Brain microvascular endothelial cell (primary cell): ENCODE measurements around the gene ENTPD8.

Source experiments
- DNase-seq: peaks from one replicate; pipeline ENCODE4 v3.0.0-alpha.2; 2020
- H3K27ac ChIP-seq: fragments of 250-450 bp; sonication (Bioruptor Pico); 2 replicates; pipeline ENCODE4 v1.5.1; 2020; ENCODE audit warnings: mild to moderate bottlenecking, moderate library complexity
- H3K27me3 ChIP-seq: fragments of 250-450 bp; sonication (Bioruptor Pico); replicated peaks from 2 replicates; pipeline ENCODE4 v1.5.1; 2020; ENCODE audit warnings: mild to moderate bottlenecking
- H3K36me3 ChIP-seq: fragments of 250-450 bp; sonication (Bioruptor Pico); replicated peaks from 2 replicates; pipeline ENCODE4 v1.5.1; 2020; ENCODE audit warnings: mild to moderate bottlenecking
- H3K4me3 ChIP-seq: 2 replicates; pipeline ENCODE4 v1.5.1; 2011; ENCODE audit warnings: low read depth, mild to moderate bottlenecking, control low read depth, low read length, moderate library complexity
- in situ Hi-C: cut with HindIII; loops from 2 replicates; pipeline ENCODE4 v1.10.0; 2017; ENCODE audit warnings: low sequenced_read_pairs, low pct_ligation_motif_present
- TF ChIP-seq, protein P1 (sequence below): IDR thresholded peaks from 2 replicates; pipeline ENCODE4 v1.5.1; 2011; ENCODE audit warnings: low read depth, mild to moderate bottlenecking, moderate library complexity, low read length, control low read depth, inconsistent platforms; ENCODE audit errors: missing control alignments

ENTPD8 gene

DNA sequence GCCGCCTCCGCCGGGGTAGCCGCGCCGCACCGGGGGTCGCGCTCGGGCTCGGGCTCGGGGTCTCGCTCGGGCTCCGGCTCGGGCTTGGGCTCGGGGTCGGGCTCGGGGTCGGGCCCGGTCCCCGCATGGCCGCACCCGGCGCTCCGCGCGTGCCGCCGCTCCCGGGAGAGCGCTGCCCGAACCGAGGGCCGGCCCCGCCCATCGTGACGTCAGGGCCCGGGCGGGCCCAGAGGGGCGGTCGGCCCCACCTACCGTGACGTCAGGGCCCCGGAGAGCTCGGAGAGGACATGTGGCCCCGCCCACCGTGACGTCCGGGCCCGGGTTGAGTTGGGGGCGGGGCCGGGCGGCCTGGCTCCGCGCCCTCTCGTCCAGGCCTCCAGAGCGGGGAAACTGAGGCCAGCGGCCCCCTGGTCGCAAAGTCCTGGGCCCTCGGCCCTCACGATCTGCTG, 18.0 kb upstream of the ENTPD8 start, which contains the start of gene NSMF:
TSS of gene NSMF (minus strand) at position 183 of the 449 bp plus-strand sequence. CDS start 232 bp downstream, outside the sequence.
- H3K4me3 ChIP-seq = peak within 1 kb of the TSS; percentile 61
- H3K36me3 ChIP-seq = peaks cover 11% of the 10 kb centered on the region
- in situ Hi-C loops = no loop called here
- TF ChIP-seq, protein P1, sequence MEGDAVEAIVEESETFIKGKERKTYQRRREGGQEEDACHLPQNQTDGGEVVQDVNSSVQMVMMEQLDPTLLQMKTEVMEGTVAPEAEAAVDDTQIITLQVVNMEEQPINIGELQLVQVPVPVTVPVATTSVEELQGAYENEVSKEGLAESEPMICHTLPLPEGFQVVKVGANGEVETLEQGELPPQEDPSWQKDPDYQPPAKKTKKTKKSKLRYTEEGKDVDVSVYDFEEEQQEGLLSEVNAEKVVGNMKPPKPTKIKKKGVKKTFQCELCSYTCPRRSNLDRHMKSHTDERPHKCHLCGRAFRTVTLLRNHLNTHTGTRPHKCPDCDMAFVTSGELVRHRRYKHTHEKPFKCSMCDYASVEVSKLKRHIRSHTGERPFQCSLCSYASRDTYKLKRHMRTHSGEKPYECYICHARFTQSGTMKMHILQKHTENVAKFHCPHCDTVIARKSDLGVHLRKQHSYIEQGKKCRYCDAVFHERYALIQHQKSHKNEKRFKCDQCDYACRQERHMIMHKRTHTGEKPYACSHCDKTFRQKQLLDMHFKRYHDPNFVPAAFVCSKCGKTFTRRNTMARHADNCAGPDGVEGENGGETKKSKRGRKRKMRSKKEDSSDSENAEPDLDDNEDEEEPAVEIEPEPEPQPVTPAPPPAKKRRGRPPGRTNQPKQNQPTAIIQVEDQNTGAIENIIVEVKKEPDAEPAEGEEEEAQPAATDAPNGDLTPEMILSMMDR = no peak
- H3K27me3 ChIP-seq = no peaks in the 10 kb centered on the region
- peak; percentile 72 for DNase-seq
- H3K27ac ChIP-seq = peak within 1 kb of the TSS; percentile 30

DNA sequence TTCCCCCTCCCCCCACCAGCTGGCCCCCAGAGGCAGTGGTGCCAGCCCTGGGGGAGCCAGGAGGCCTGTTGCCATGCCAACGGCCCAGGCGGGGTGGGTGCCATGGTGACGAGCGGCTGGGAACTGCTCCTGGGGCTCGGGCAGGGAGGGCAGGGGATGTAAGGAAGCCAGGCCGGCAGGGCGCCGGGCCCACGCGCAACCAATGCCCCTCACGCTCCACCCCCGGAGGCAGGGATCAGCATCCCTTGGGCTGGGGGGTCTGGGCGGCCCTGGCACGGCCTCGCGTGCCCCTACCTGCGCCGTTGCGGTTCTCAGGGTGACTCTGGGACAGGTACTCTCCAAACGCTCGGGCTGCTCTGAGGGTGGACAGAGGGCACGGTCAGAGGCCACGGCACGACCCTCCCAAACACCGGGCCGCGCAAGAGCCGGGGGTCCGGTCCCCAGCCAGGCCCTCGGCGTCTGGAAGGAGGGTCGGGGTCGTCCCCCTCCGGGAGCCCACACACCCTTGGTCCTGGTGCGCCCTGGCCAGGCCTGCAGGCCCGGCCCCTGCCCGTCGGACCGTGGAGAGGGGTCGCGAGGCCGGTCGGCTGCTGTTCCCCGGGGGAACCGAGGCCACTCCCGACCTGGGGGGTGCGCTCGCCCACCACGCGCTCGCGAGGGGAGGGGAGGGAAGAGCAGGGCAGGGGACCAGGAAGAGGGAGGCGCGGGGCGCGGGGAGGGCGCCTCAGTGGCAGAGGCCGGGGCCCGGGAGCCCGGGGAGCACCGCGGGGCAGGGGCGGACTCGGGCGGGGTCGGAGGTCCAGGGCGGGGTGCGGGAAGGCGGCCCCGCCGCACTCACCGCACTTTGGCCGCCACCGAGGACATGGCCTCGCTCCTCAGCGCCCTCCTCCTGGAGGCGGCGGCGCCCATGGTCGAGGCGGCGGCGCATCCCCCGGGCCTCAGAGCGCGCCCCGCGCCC, 17.3 kb upstream of the ENTPD8 start:
- DNase-seq = no peak
- TF ChIP-seq, protein P1 = no peak
- in situ Hi-C loops = no loop called here
- Histone ChIP-seq H3K27ac (peak overlapping the region; percentile 30), H3K27me3 (no peaks in the 10 kb centered on the region), H3K36me3 (peaks cover 11% of the 10 kb centered on the region), H3K4me3 (peak overlapping the region; percentile 61)

DNA sequence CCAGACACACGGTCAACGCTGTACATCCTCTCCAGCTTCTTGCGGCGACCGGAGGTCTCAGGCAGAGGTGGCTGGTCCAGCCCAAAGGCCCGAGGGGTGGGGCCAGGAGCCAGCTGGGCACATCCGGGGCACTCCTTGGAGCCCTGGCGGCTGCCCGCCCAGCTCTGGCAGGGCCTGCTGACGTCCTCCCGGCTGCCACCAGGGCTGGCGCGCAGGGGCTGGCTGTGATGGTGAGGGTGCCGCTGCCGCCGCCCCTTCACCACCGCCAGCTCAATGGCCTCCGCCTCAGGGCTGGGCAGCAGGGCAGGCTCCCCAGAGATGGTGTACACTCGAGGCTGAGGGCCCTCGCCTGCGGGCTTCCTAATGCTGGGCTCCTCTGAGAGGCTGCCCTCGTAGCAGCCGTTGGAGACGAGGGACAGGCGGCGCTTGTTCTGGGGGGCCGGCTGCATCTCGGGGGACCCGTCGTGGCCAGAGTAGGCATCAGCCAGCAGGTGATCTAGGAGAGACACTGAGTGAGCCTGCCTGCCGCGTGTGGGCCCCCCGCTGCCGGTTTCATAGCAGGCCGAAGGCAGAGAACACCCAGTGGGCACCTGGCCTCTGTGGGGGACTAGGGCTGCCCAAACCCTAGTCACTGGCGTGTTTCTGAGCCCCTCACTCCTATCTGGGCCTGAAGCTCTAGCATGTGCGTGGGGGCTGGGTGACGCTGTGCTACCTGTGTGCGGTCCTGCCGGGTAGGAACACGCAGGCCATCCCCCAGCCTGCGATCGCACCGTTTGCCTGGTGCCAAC, 16.4 kb upstream of the ENTPD8 start:
- no peaks in the 10 kb centered on the region for H3K27me3 ChIP-seq
- peak overlapping the region; percentile 61 for H3K4me3 ChIP-seq
- no peak for DNase-seq
- TF ChIP-seq, protein P1 = no peak
- in situ Hi-C loops = no loop called here
- peaks cover 19% of the 10 kb centered on the region for H3K36me3 ChIP-seq
- H3K27ac ChIP-seq = no peak overlapping the region

DNA sequence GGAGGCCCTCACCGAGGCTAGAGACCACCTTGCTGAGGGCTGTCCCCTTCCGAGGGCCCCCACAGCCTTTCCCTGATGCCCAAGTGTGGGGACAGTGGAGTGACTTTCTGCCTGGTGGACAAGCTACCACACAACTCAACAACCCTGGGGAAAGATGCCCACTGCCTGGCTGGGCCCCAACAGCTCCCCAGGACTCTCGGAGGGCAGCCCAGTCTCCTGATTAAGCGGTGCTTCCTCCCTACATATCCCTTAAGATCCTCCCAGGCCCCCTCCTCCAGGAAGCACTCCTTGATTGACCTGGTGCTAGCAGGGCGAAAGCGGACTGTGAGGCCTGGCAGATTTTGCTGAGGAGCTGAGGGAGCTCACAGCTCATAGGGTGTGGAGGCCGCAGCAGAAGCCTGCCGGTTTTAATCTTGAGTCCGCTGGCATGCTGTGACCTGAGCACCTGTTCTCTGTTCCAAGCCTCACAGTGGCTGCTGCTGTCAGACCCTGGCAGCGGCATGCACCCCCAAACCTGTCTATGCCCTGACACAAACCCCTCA, 15.8 kb upstream of the ENTPD8 start:
- peak overlapping the region; percentile 5 for H3K4me3 ChIP-seq

DNA sequence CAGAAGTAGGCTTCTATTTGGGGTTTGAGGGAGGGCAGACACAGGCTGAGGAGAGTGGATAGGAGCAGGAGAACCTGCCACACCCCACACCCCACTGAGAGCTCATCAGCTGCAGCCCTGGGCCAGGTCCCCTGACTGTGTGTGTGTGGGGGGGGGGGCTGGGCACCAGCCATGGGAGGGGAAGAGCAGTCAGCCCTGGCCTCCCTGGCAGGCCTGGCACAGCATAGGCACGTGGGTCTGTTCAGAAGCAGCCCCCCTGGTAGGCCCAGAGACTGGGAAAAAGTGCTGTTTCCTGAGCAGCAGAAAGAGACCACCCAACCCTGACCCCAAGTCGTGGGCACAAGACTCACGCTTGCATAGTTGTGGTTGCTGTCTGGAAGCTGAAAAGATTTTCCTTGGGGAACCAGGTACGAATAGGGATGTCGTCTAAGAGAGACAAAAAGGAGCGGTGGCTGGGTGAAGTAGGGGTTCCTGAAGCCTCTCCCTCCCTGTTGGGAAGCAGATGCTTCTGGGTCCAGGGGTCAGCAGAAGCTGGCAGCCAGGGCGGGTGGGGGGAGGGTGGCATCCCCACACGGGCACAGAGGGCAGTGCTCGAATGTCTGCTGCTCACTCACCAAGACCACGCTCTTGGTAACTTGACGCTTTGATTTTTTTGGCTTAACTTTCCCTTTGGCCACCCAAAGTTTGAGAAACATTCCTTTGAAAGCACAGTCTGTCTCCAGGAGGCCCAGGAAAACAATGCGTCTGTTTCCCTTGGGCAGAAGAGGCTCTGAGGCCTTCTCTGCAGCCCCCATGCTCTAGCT, 15.1 kb upstream of the ENTPD8 start:
- Histone ChIP-seq H3K27me3 (no peaks in the 10 kb centered on the region), H3K27ac (peak overlapping the region; percentile 50), H3K36me3 (peaks cover 21% of the 10 kb centered on the region), H3K4me3 (no peak overlapping the region)
- TF ChIP-seq, protein P1 = no peak
- DNase-seq = peak; percentile 46
- in situ Hi-C loops = no loop called here

More for the DNA sequence above, 15.8 kb upstream of the ENTPD8 start:
- in situ Hi-C loops = no loop called here
- no peak for DNase-seq
- peaks cover 21% of the 10 kb centered on the region for H3K36me3 ChIP-seq
- TF ChIP-seq, protein P1 = no peak
- H3K27ac ChIP-seq = peak overlapping the region; percentile 50
- H3K27me3 ChIP-seq = no peaks in the 10 kb centered on the region
